MM.1S (cell line): ENCODE results near the gene LGALS7.

ENCODE experiments used
- EZH2 ChIP-seq: fragments of 300-600 bp; sonication (generic); optimal IDR thresholded peaks from 2 replicates; pipeline ENCODE3; 2017; ENCODE audit warnings: low read depth, mild to moderate bottlenecking, antibody characterized with exemption, low read length, mixed read lengths
- EZH2phosphoT487 ChIP-seq: fragments of 300-600 bp; sonication (generic); IDR thresholded peaks from 2 replicates; pipeline ENCODE4 v1.6.1; 2018; ENCODE audit warnings: antibody characterized with exemption, low read length
- TF ChIP-seq, protein P1 (sequence below): fragments of 300-600 bp; sonication (generic); IDR thresholded peaks from 2 replicates; pipeline ENCODE4 v1.5.1; 2016; ENCODE audit warnings: antibody characterized with exemption, low read length, mixed read lengths

DNA sequence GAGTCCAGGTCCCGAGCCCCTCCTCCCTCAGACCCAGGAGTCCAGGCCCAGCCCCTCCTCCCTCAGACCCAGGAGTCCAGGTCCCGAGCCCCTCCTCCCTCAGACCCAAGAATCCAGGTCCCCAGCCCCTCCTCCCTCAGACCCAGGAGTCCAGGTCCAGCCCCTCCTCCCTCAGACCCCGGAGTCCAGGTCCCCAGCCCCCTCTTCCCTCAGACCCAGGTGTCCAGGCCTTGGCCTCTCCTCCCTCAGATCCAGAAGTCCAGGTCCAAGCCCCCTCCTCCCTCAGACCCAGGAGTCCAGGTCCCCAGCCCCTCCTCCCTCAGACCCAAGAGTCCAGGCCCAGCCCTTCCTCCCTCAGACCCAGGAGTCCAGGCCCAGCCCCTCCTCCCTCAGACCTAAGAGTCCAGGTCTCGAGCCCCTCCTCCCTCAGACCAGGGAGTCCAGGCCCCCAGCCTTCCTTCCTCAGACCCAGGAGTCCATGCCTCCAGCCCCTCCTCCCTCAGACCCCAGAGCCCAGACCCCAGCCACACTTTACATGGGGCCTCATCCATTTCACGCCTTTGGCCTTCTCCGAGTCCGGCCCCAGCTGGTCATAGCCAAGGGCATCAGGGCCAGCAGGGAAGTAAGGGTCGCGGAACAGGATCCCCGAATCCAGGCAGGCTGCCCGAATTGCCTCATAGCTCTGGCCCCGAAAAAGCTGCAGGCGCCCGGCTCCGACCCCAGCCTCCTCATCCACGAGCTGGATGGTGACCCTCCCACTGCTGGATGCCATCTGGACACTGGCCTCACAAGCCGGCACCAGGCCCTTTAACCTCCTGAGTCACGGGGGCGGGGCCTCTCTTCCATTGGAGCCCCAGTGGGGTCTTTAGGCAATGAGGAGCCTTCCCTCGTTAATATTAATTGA, 29.7 kb downstream of the LGALS7 start:
- TF ChIP-seq EZH2 (no peak), EZH2phosphoT487 (no peak)
- TF ChIP-seq, protein P1, sequence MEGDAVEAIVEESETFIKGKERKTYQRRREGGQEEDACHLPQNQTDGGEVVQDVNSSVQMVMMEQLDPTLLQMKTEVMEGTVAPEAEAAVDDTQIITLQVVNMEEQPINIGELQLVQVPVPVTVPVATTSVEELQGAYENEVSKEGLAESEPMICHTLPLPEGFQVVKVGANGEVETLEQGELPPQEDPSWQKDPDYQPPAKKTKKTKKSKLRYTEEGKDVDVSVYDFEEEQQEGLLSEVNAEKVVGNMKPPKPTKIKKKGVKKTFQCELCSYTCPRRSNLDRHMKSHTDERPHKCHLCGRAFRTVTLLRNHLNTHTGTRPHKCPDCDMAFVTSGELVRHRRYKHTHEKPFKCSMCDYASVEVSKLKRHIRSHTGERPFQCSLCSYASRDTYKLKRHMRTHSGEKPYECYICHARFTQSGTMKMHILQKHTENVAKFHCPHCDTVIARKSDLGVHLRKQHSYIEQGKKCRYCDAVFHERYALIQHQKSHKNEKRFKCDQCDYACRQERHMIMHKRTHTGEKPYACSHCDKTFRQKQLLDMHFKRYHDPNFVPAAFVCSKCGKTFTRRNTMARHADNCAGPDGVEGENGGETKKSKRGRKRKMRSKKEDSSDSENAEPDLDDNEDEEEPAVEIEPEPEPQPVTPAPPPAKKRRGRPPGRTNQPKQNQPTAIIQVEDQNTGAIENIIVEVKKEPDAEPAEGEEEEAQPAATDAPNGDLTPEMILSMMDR = no peak
